Muscle of leg (tissue), 11 donors: ENCODE measurements around the gene PRAMEF12. TPM values are rescaled to one million over a fixed set of nuclear protein-coding genes. Genes with fewer than 3 reads are reported as not detected.
"Not testable (repeated sequence)": the region's sequence is repeated elsewhere in the genome, so short reads cannot be mapped to it uniquely, and the experiment has no call there.

ENCODE experiments used
- DNase-seq: peaks from one replicate; pipeline ENCODE4 v3.0.0; 2013
- H3K27ac ChIP-seq: one replicate; pipeline ENCODE4 v1.5.1; 2013; ENCODE audit warnings: mild to moderate bottlenecking, low read length, control low read depth
- H3K27me3 ChIP-seq: one replicate; pipeline ENCODE4 v1.6.1; 2013; ENCODE audit warnings: low read length; ENCODE audit not compliant: control insufficient read depth, insufficient read depth
- H3K36me3 ChIP-seq: one replicate; pipeline ENCODE4 v1.6.1; 2013; ENCODE audit warnings: low read length; ENCODE audit not compliant: control insufficient read depth, insufficient read depth
- H3K4me1 ChIP-seq: one replicate; pipeline ENCODE4 v1.6.1; 2013; ENCODE audit warnings: low read length; ENCODE audit not compliant: control insufficient read depth, insufficient read depth
- H3K4me3 ChIP-seq: one replicate; pipeline ENCODE4 v1.5.1; 2013; ENCODE audit warnings: low read length, control low read depth
- H3K9me3 ChIP-seq: replicated peaks from 2 replicates; pipeline ENCODE4 v1.6.1; 2013; ENCODE audit warnings: low read depth, low read length; ENCODE audit not compliant: control insufficient read depth
- WGBS: methylation state at CpG from one replicate; pipeline ENCODE4 v1.1.5; 2013; ENCODE audit warnings: missing lambda C conversion rate; ENCODE audit not compliant: insufficient coverage; 5-methylcytosine and 5-hydroxymethylcytosine counted together
- polyA plus RNA-seq, 8 donors: library from polyadenylated mRNA; unstranded; fragments of 120-200 nt; gene quantifications; one replicate each; pipeline versions ENCODE4 v1.2.1 to v1.2.3, GENCODE V29; 2013; ENCODE audit warnings: inconsistent platforms in 1 of 8, low replicate concordance in 1 of 8; ENCODE audit not compliant: insufficient read length in 8 of 8, insufficient read depth in 1 of 8
- total RNA-seq: library from RNA; stranded (reverse); fragments of 120-200 nt; gene quantifications from one replicate; pipeline ENCODE4 v1.2.4, GENCODE V29; 2013

The PRAMEF12 gene
- total and polyA plus RNA-seq, 9 donors: not detected

GRCh38 chr1:12781488-12781887, 8.0 kb downstream of the PRAMEF12 start:
- not testable (repeated sequence) for H3K4me1 ChIP-seq, H3K4me3 ChIP-seq, H3K36me3 ChIP-seq, H3K27me3 ChIP-seq, DNase-seq, H3K27ac ChIP-seq, H3K9me3 ChIP-seq
- no CpG with 5 or more reads among the region's 5 CpGs for WGBS

GRCh38 chr1:12783783-12784182, 10.2 kb downstream of the PRAMEF12 start:
- H3K9me3 ChIP-seq, H3K4me1 ChIP-seq, H3K27me3 ChIP-seq, DNase-seq, H3K36me3 ChIP-seq, H3K4me3 ChIP-seq, H3K27ac ChIP-seq: not testable (repeated sequence)
- 11% methylated on average over 3 of the region's 7 CpGs for WGBS

DNA sequence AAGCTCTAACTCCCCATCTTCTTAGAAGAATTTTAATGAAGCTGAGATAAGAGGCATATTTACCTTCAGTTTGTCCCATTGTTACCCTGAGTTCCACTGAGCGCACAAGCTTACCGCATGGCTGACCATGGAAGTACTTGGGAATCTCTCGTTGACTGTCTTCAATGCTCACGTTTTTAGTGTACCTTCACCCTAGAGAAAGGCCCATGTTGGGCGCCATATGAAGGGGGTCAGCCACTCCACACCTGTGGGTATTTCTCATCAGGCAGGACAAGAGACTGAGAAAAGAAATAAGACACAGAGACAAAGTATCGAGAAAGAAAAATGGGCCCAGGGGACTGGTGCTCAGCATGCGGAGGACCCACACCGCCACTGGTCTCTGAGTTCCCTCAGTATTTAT, 11.2 kb downstream of the PRAMEF12 start:
- H3K4me3 ChIP-seq, H3K36me3 ChIP-seq, H3K9me3 ChIP-seq, H3K27me3 ChIP-seq, H3K4me1 ChIP-seq, H3K27ac ChIP-seq, DNase-seq: not testable (repeated sequence)
- WGBS: 91% methylated on average over 4 of the region's 8 CpGs

DNA sequence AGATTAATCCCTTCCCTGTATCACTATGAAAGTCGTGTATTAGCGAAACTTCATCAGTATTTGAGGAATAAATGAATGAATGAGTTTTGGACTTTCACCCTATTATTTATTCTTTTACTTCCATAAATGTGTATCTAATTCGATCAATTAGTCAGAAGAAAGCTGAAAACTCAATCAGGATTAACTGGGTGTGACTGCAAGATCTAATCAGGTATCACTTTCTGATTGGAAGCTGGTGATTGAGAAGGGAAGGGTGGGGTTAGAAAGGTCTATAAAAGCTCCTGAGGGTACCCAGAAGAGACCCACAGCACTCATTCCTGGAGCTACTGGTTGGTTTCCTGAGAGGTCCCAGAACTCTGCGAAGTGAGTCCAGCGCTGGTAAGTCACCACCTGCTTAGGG, 17.6 kb downstream of the PRAMEF12 start, which contains the start of gene PRAMEF1:
TSS of gene PRAMEF1 (plus strand) at position 301 of the 400 bp plus-strand sequence. CDS start 1,831 bp downstream, outside the sequence.
- not testable (repeated sequence) for H3K27me3 ChIP-seq, H3K4me1 ChIP-seq, H3K9me3 ChIP-seq, H3K27ac ChIP-seq, DNase-seq, H3K36me3 ChIP-seq, H3K4me3 ChIP-seq
- no CpG with 5 or more reads among the region's 5 CpGs for WGBS

DNA sequence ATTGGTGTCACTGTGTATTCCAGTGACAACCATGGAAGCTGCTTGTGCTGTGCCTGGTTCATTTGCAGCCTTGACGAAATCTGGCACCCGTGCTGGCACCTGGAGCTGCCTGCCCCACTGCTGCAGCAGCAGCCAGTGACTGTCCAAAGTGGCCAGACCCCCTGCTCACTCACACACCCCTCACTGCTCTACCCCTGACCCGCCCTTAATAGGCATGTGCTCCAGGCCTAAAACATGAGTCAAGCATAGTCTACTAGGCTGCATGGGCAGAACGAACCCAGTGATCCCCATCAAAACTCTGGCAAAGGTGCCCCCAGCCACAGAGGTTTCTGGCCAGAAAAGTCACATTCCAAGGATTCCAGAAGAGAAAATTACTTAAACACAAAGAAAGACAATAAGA, 25.4 kb downstream of the PRAMEF12 start:
- Histone ChIP-seq H3K27me3 (no peaks in the 10 kb centered on the region), H3K4me3 (no peak overlapping the region), H3K27ac (no peak overlapping the region), H3K4me1 (no peaks in the 10 kb centered on the region), H3K9me3 (no peaks in the 10 kb centered on the region), H3K36me3 (no peaks in the 10 kb centered on the region)
- no peak for DNase-seq
- WGBS: 66% methylated on average over 3 of the region's 4 CpGs

GRCh38 chr1:12799730-12800129, 26.2 kb downstream of the PRAMEF12 start:
- WGBS: no CpG with 5 or more reads among the region's 2 CpGs
- no peak for DNase-seq

GRCh38 chr1:12809933-12810332, 36.4 kb downstream of the PRAMEF12 start:
- Histone ChIP-seq H3K9me3 (no peaks in the 10 kb centered on the region), H3K27me3 (peaks cover 2% of the 10 kb centered on the region), H3K36me3 (no peaks in the 10 kb centered on the region), H3K4me3 (no peak overlapping the region), H3K27ac (no peak overlapping the region), H3K4me1 (no peaks in the 10 kb centered on the region)
- 83% methylated on average over 1 of the region's 1 CpG for WGBS
- no peak for DNase-seq

More at GRCh38 chr1:12799730-12800129, 26.2 kb downstream of the PRAMEF12 start:
- Histone ChIP-seq H3K9me3 (no peaks in the 10 kb centered on the region), H3K27ac (no peak overlapping the region), H3K27me3 (no peaks in the 10 kb centered on the region), H3K4me1 (no peaks in the 10 kb centered on the region), H3K4me3 (no peak overlapping the region), H3K36me3 (no peaks in the 10 kb centered on the region)

GRCh38 chr1:12810691-12811408, 37.3 kb downstream of the PRAMEF12 start:
- Histone ChIP-seq H3K4me1 (no peaks in the 10 kb centered on the region), H3K9me3 (no peaks in the 10 kb centered on the region), H3K36me3 (no peaks in the 10 kb centered on the region), H3K27me3 (peaks cover 2% of the 10 kb centered on the region), H3K4me3 (no peak overlapping the region), H3K27ac (no peak overlapping the region)
- WGBS: 82% methylated on average over 4 of the region's 5 CpGs
- DNase-seq: no peak

DNA sequence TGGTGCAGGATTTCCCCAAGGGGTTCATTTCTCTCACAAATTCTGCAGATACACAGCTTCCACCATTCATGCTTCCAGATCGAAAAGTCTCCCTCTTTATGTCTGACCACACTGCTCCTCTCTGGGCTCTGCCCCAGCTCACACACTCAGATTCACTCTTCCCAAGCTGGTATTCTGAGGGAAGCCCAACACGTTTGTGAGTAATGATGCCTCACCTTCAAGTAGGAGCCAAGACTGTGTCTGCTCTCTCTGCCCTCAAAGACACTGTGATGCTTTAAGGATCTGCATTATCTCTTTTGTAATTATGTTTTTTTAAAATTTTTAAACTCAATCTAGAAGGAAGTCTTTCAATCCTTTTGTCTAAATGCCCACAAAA, 37.9 kb downstream of the PRAMEF12 start:
- Histone ChIP-seq H3K4me1 (no peaks in the 10 kb centered on the region), H3K4me3 (no peak overlapping the region), H3K27me3 (peaks cover 2% of the 10 kb centered on the region), H3K9me3 (no peaks in the 10 kb centered on the region), H3K36me3 (no peaks in the 10 kb centered on the region), H3K27ac (no peak overlapping the region)
- 100% methylated on average over 1 of the region's 2 CpGs for WGBS
- no peak for DNase-seq

DNA sequence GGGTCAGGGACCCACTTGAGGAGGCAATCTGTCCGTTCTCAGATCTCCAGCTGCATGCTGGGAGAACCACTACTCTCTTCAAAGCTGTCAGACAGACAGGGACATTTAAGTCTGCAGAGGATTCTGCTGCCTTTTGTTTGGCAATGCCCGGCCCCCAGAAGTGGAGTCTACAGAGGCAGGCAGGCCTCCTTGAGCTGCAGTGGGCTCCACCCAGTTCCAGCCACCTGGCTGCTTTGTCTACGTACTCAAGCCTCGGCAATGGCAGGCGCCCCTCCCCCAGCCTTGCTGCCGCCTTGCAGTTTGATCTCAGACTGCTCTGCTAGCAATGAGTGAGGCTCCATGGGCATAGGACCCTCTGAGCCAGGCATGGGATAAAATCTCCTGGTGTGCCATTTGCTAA, 45.5 kb downstream of the PRAMEF12 start:
- not testable (repeated sequence) for H3K27ac ChIP-seq, H3K36me3 ChIP-seq, H3K4me3 ChIP-seq, DNase-seq, H3K9me3 ChIP-seq, H3K27me3 ChIP-seq, H3K4me1 ChIP-seq
- 72% methylated on average over 5 of the region's 6 CpGs for WGBS
